ENCODE measurements around the gene HPCA.

DNA sequence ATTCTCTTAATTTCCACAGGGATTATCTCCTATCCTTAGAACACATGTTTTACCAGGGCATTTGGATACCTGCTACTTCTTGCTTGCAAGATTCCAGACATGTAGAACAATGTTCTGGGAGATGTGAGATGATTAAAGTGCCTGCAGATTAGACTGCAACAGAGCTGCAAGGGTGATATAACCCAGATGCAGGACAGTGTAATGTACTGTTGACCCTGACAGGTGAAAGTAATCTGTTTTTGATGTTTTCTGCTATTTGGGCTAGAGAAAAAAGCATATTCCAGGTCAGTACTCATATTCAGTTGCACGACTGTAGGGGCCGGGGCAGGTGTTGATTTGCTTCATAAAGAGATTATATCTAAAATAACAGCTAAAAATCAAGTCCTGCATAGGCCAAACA, 42.0 kb downstream of the HPCA start:
- TF ChIP-seq, protein P1, sequence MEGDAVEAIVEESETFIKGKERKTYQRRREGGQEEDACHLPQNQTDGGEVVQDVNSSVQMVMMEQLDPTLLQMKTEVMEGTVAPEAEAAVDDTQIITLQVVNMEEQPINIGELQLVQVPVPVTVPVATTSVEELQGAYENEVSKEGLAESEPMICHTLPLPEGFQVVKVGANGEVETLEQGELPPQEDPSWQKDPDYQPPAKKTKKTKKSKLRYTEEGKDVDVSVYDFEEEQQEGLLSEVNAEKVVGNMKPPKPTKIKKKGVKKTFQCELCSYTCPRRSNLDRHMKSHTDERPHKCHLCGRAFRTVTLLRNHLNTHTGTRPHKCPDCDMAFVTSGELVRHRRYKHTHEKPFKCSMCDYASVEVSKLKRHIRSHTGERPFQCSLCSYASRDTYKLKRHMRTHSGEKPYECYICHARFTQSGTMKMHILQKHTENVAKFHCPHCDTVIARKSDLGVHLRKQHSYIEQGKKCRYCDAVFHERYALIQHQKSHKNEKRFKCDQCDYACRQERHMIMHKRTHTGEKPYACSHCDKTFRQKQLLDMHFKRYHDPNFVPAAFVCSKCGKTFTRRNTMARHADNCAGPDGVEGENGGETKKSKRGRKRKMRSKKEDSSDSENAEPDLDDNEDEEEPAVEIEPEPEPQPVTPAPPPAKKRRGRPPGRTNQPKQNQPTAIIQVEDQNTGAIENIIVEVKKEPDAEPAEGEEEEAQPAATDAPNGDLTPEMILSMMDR (IDR thresholded peaks at IDR 0.05) = no peak
- TF ChIP-seq POLR2A (IDR thresholded peaks at IDR 0.05) = no peak
